GM12801 (cell line): ENCODE results near the gene SPTY2D1.

Source experiments
- CTCF ChIP-seq: IDR thresholded peaks from one replicate; pipeline ENCODE4 v1.5.1; 2011; ENCODE audit warnings: control low read depth; ENCODE audit not compliant: insufficient read length; ENCODE audit errors: extremely low read depth

Gene SPTY2D1

GRCh38 chr11:18634140-18635032 lies at the start of gene SPTY2D1:
TSS of gene SPTY2D1 (minus strand) at chr11:18634342. CDS start at chr11:18634257, 85 bp downstream.
- TF ChIP-seq CTCF = no peak

GRCh38 chr11:18682466-18682865 lies 48.3 kb upstream of the SPTY2D1 start:
- no peak for TF ChIP-seq CTCF

- TF ChIP-seq CTCF = no peak
These were observed 43.4 kb upstream of the SPTY2D1 start for GRCh38 chr11:18677560-18677959.

- no peak for TF ChIP-seq CTCF
These were observed 42.7 kb upstream of the SPTY2D1 start for GRCh38 chr11:18676803-18677202.

GRCh38 chr11:18671246-18671645 lies 37.1 kb upstream of the SPTY2D1 start:
- no peak for TF ChIP-seq CTCF

GRCh38 chr11:18669711-18670110 lies 35.6 kb upstream of the SPTY2D1 start:
- no peak for TF ChIP-seq CTCF

GRCh38 chr11:18669219-18669596 lies 35.1 kb upstream of the SPTY2D1 start:
- TF ChIP-seq CTCF = no peak

- TF ChIP-seq CTCF = no peak
These were observed 34.0 kb upstream of the SPTY2D1 start for GRCh38 chr11:18668131-18668530.
